CD14-positive monocyte (primary cell): ENCODE results near the gene NDUFS6. TPM values are rescaled to one million over a fixed set of nuclear protein-coding genes. Genes with fewer than 3 reads are reported as not detected.
A peak's percentile ranks its signal among the peaks of the same experiment; 100 is the strongest.

Experiments used
- DNase-seq, 3 donors: peaks; one replicate each; pipeline ENCODE4 v3.0.0-alpha.2; 2011 to 2022
- H2AFZ ChIP-seq: 2 replicates; pipeline ENCODE4 v1.6.0; 2012; ENCODE audit warnings: mild to moderate bottlenecking, low read depth, low read length, inconsistent platforms; ENCODE audit not compliant: insufficient read depth, poor library complexity, severe bottlenecking
- H3K27ac ChIP-seq, 2 donors: 1 replicate in 1 of 2; 2 replicates in 1 of 2; pipeline ENCODE4 v1.5.1; 2012 to 2013; ENCODE audit warnings: low read length in 2 of 2, control low read depth in 1 of 2, inconsistent platforms in 1 of 2, low read depth in 1 of 2, mild to moderate bottlenecking in 1 of 2
- H3K27me3 ChIP-seq, 2 donors: one replicate each; pipeline versions ENCODE4 v1.6.0 to v1.6.1; 2011 to 2013; ENCODE audit warnings: low read length in 2 of 2; ENCODE audit not compliant: control insufficient read depth in 2 of 2, insufficient read depth in 2 of 2
- H3K36me3 ChIP-seq, 2 donors: replicated peaks in 1 of 2; 1 replicate in 1 of 2; 2 replicates in 1 of 2; pipeline versions ENCODE4 v1.5.1 to v1.6.1; 2012 to 2013; ENCODE audit warnings: low read length in 2 of 2, control low read depth in 1 of 2, inconsistent platforms in 1 of 2, mild to moderate bottlenecking in 1 of 2; ENCODE audit not compliant: insufficient read depth in 2 of 2, control insufficient read depth in 1 of 2
- H3K4me1 ChIP-seq, 2 donors: 1 replicate in 1 of 2; 2 replicates in 1 of 2; pipeline versions ENCODE4 v1.5.1 to v1.6.1; 2012 to 2013; ENCODE audit warnings: low read length in 2 of 2, control low read depth in 1 of 2, inconsistent platforms in 1 of 2, mild to moderate bottlenecking in 1 of 2, moderate library complexity in 1 of 2; ENCODE audit not compliant: insufficient read depth in 2 of 2, control insufficient read depth in 1 of 2
- H3K4me2 ChIP-seq: replicated peaks from 2 replicates; pipeline ENCODE3; 2012; ENCODE audit warnings: low read length, moderate library complexity, mild to moderate bottlenecking; ENCODE audit not compliant: poor library complexity, severe bottlenecking; ENCODE audit errors: extremely low read depth
- H3K4me3 ChIP-seq, 3 experiments: fragments of 200-600 bp in 1 of 3; sonication (generic) in 1 of 3; replicated peaks in 1 of 3; 1 replicate in 2 of 3; 2 replicates in 1 of 3; pipeline ENCODE4 v1.5.1; 2011 to 2013; ENCODE audit warnings: low read length in 3 of 3, mild to moderate bottlenecking in 3 of 3, control low read depth in 2 of 3, low read depth in 2 of 3, inconsistent platforms in 1 of 3, moderate library complexity in 1 of 3
- H3K79me2 ChIP-seq: 2 replicates; pipeline ENCODE4 v1.6.0; 2012; ENCODE audit warnings: mild to moderate bottlenecking, control low read depth, inconsistent platforms, low read length, moderate library complexity; ENCODE audit not compliant: insufficient read depth
- H3K9ac ChIP-seq: 2 replicates; pipeline ENCODE4 v1.6.0; 2017; ENCODE audit warnings: low read length, mild to moderate bottlenecking; ENCODE audit not compliant: insufficient read depth, poor library complexity, severe bottlenecking
- H3K9me3 ChIP-seq, 2 donors: replicated peaks in 1 of 2; 1 replicate in 1 of 2; 2 replicates in 1 of 2; pipeline versions ENCODE4 v1.5.1 to v1.6.1; 2012 to 2013; ENCODE audit warnings: low read length in 2 of 2, control low read depth in 1 of 2; ENCODE audit not compliant: control insufficient read depth in 1 of 2, insufficient read depth in 1 of 2
- H4K20me1 ChIP-seq: 2 replicates; pipeline ENCODE4 v1.6.0; 2012; ENCODE audit warnings: mild to moderate bottlenecking, low read length, control low read depth, moderate library complexity; ENCODE audit not compliant: insufficient read depth
- H3K27ac Mint-ChIP-seq, 7 donors: one replicate each; pipeline ENCODE4 v1.8.0; 2020; ENCODE audit warnings: mild to moderate bottlenecking in 7 of 7, mixed read lengths in 7 of 7, moderate library complexity in 6 of 7, inconsistent platforms in 2 of 7
- H3K27me3 Mint-ChIP-seq, 3 donors: one replicate each; pipeline ENCODE4 v1.8.0; 2021 to 2022; ENCODE audit warnings: low read depth in 3 of 3, mild to moderate bottlenecking in 3 of 3, mixed read lengths in 3 of 3, moderate library complexity in 3 of 3, inconsistent platforms in 1 of 3
- H3K36me3 Mint-ChIP-seq, 2 donors: one replicate each; pipeline ENCODE4 v1.8.0; 2020; ENCODE audit warnings: mixed read lengths in 2 of 2, inconsistent platforms in 1 of 2, mild to moderate bottlenecking in 1 of 2
- H3K4me1 Mint-ChIP-seq: one replicate; pipeline ENCODE4 v1.8.0; 2020; ENCODE audit warnings: mild to moderate bottlenecking, mixed read lengths
- H3K4me3 Mint-ChIP-seq, 2 donors: one replicate each; pipeline ENCODE4 v1.8.0; 2020; ENCODE audit warnings: mild to moderate bottlenecking in 2 of 2, mixed read lengths in 2 of 2, moderate library complexity in 1 of 2
- H3K9me3 Mint-ChIP-seq, 7 donors: one replicate each; pipeline ENCODE4 v1.8.0; 2020 to 2022; ENCODE audit warnings: mixed read lengths in 7 of 7, mild to moderate bottlenecking in 6 of 7, moderate library complexity in 6 of 7, inconsistent platforms in 2 of 7
- WGBS: methylation state at CpG from one replicate; pipeline ENCODE4 v1.1.5; 2013; ENCODE audit warnings: missing lambda C conversion rate; ENCODE audit not compliant: insufficient coverage; 5-methylcytosine and 5-hydroxymethylcytosine counted together
- intact Hi-C, 2 donors: fragments of 100-400 bp; cut with micrococcal nuclease; formaldehyde crosslinking; loops; one replicate each; pipeline versions ENCODE4 v1.15.0 to v1.15.1; 2023
- polyA plus RNA-seq, 3 donors: library from polyadenylated mRNA; depleted of rRNA in 1 of 3; unstranded in 2 of 3; stranded (reverse) in 1 of 3; fragments of 300-500 nt in 2 of 3; fragments of >200 nt in 1 of 3; fragmentation: Illumina TruSeq in 2 of 3; gene quantifications; 1 replicate in 2 of 3; 2 replicates in 1 of 3; pipeline ENCODE4 v1.2.3, GENCODE V29; 2012 to 2021
- TF ChIP-seq, protein P1 (sequence below): fragments of 200-600 bp; IDR thresholded peaks from one replicate; pipeline ENCODE4 v1.8.0; 2022; ENCODE audit warnings: antibody characterized with exemption, mild to moderate bottlenecking

The NDUFS6 gene
- polyA plus RNA-seq, 3 donors = 20.5 to 62.3 (median 62.2) TPM

GRCh38 chr5:1847611-1848010, 46.4 kb downstream of the NDUFS6 start:
- peaks cover 41 to 42% (median 42%) of the 10 kb centered on the region in 3 donors for H3K27me3 Mint-ChIP-seq
- 81% methylated on average over 9 of the region's 9 CpGs for WGBS
- Histone ChIP-seq H3K4me1 (no peaks in the 10 kb centered on the region), H3K27ac (no peak overlapping the region), H4K20me1 (no peaks in the 10 kb centered on the region), H3K36me3 (no peaks in the 10 kb centered on the region), H3K4me2 (no peak overlapping the region), H3K79me2 (no peaks in the 10 kb centered on the region), H3K27me3 (peaks cover 6 to 30% of the 10 kb centered on the region in 2 donors), H2AFZ (no peak overlapping the region), H3K4me3 (no peak overlapping the region), H3K9ac (no peak overlapping the region), H3K9me3 (no peaks in the 10 kb centered on the region)
- H3K36me3 Mint-ChIP-seq = no peaks in the 10 kb centered on the region
- no peak for DNase-seq
- intact Hi-C loops = no loop called here
- H3K4me1 Mint-ChIP-seq = no peaks in the 10 kb centered on the region
- peak overlapping the region in 2 of 7 donors; percentile 6 to 23 for H3K27ac Mint-ChIP-seq
- TF ChIP-seq, protein P1, sequence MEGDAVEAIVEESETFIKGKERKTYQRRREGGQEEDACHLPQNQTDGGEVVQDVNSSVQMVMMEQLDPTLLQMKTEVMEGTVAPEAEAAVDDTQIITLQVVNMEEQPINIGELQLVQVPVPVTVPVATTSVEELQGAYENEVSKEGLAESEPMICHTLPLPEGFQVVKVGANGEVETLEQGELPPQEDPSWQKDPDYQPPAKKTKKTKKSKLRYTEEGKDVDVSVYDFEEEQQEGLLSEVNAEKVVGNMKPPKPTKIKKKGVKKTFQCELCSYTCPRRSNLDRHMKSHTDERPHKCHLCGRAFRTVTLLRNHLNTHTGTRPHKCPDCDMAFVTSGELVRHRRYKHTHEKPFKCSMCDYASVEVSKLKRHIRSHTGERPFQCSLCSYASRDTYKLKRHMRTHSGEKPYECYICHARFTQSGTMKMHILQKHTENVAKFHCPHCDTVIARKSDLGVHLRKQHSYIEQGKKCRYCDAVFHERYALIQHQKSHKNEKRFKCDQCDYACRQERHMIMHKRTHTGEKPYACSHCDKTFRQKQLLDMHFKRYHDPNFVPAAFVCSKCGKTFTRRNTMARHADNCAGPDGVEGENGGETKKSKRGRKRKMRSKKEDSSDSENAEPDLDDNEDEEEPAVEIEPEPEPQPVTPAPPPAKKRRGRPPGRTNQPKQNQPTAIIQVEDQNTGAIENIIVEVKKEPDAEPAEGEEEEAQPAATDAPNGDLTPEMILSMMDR = no peak
- H3K9me3 Mint-ChIP-seq = peaks cover 0 to 3% (median 0%) of the 10 kb centered on the region in 7 donors
- no peak overlapping the region for H3K4me3 Mint-ChIP-seq

DNA sequence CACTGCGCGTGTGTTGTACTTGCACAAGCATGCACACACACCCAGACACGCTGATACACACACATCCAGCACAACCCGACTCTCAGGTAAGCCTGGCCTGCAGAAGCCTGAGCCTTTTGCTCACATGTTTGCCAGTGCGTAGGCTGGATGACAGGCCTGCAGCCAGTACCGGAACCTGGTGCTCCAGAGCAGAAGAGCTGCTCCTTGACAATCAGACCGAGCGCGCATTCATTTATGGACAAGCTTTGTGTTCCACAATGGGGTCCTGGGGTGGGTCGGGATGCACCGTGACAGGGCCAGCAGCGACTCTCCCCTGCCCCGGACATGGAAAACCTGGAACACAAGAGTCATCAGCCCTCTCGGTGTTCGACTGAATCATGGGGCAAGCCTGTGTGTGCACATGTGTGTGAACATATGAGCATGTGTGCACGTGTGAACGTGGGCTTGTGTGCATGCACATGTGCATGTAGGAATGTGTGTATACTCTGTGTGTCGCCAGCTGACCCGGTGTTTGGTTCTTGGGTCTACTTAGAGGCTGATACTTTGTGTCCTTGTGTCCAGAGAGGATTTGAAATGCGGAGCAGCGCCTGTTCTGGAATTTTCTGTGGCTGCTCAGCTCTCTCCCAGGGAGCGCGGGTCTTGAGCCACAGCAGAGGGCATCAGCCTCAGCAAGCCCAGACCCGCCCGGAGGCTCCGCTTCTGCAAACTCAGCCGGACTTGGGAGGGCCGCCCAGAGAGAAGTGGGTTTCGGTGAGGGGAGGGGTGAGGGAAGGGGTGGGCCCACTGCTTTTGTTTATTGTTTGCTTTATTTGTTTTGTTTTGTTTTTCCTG, 49.3 kb downstream of the NDUFS6 start:
- Histone ChIP-seq H3K9ac (no peak overlapping the region), H4K20me1 (no peaks in the 10 kb centered on the region), H3K79me2 (no peaks in the 10 kb centered on the region), H3K4me3 (no peak overlapping the region), H3K4me1 (no peaks in the 10 kb centered on the region), H3K27ac (no peak overlapping the region), H3K27me3 (peaks cover 6 to 34% of the 10 kb centered on the region in 2 donors), H3K4me2 (no peak overlapping the region), H2AFZ (no peak overlapping the region), H3K36me3 (no peaks in the 10 kb centered on the region), H3K9me3 (no peaks in the 10 kb centered on the region)
- intact Hi-C loops = no loop called here
- DNase-seq = no peak
- no peaks in the 10 kb centered on the region for H3K36me3 Mint-ChIP-seq
- H3K4me1 Mint-ChIP-seq = no peaks in the 10 kb centered on the region
- no peak overlapping the region for H3K27ac Mint-ChIP-seq
- peaks cover 51 to 69% (median 61%) of the 10 kb centered on the region in 3 donors for H3K27me3 Mint-ChIP-seq
- 63% methylated on average over 27 of the region's 29 CpGs for WGBS
- H3K4me3 Mint-ChIP-seq = peak overlapping the region in 1 of 2 donors; percentile 69
- H3K9me3 Mint-ChIP-seq = peaks cover 0 to 4% (median 0%) of the 10 kb centered on the region in 7 donors
- TF ChIP-seq, protein P1 = no peak
